Activated T-helper 1 cell treated with anti-CD3 and anti-CD28 coated beads, Interleukin-12 subunit alpha, Interleukin-12 subunit beta, Interleukin-2, Interleukin-4 antibody, amounts not matched to agents 30 ng/mL and 10 ng/mL and 1 ng/mL, durations not matched to agents 14 hours and 24 hours and 36 hours (primary cell): Measurements from ENCODE around the gene FAM217B. TPM values are rescaled to one million over a fixed set of nuclear protein-coding genes. Genes with fewer than 3 reads are reported as not detected.
A peak's percentile ranks its signal among the peaks of the same experiment; 100 is the strongest.

ENCODE experiments used
- DNase-seq: peaks from one replicate; pipeline ENCODE4 v3.0.0; 2021; ENCODE audit warnings: low spot score
- H3K27ac Mint-ChIP-seq: one replicate; pipeline ENCODE4 v1.8.0; 2021; ENCODE audit warnings: mild to moderate bottlenecking, mixed read lengths
- H3K27me3 Mint-ChIP-seq: one replicate; pipeline ENCODE4 v1.8.0; 2022; ENCODE audit warnings: mild to moderate bottlenecking, moderate library complexity, mixed read lengths; ENCODE audit not compliant: insufficient read depth
- H3K36me3 Mint-ChIP-seq: one replicate; pipeline ENCODE4 v1.8.0; 2021; ENCODE audit warnings: low read depth, mixed read lengths
- H3K4me1 Mint-ChIP-seq: one replicate; pipeline ENCODE4 v1.8.0; 2021; ENCODE audit warnings: low read depth, mixed read lengths
- H3K4me3 Mint-ChIP-seq: one replicate; pipeline ENCODE4 v1.8.0; 2021; ENCODE audit warnings: mild to moderate bottlenecking, moderate library complexity, mixed read lengths
- H3K9me3 Mint-ChIP-seq: one replicate; pipeline ENCODE4 v1.8.0; 2021; ENCODE audit warnings: mixed read lengths
- intact Hi-C: fragments of 100-400 bp; cut with micrococcal nuclease; formaldehyde crosslinking; loops from one replicate; pipeline ENCODE4 v1.15.1; 2024
- total RNA-seq: library from RNA; stranded (reverse); gene quantifications from 2 replicates; pipeline ENCODE4 v1.2.3, GENCODE V29; 2022

Gene FAM217B, protein sequence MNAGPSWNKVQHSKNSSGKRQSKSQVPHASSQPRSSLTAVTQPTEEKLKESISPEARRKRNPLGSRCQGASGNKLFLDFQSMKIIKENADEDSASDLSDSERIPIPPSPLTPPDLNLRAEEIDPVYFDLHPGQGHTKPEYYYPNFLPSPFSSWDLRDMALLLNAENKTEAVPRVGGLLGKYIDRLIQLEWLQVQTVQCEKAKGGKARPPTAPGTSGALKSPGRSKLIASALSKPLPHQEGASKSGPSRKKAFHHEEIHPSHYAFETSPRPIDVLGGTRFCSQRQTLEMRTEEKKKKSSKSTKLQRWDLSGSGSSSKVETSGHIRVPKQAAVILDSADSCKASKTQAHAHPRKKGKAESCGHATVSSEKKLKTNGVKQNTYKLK
- total RNA-seq, result 33.9 and 35.6 TPM in 2 replicates

DNA sequence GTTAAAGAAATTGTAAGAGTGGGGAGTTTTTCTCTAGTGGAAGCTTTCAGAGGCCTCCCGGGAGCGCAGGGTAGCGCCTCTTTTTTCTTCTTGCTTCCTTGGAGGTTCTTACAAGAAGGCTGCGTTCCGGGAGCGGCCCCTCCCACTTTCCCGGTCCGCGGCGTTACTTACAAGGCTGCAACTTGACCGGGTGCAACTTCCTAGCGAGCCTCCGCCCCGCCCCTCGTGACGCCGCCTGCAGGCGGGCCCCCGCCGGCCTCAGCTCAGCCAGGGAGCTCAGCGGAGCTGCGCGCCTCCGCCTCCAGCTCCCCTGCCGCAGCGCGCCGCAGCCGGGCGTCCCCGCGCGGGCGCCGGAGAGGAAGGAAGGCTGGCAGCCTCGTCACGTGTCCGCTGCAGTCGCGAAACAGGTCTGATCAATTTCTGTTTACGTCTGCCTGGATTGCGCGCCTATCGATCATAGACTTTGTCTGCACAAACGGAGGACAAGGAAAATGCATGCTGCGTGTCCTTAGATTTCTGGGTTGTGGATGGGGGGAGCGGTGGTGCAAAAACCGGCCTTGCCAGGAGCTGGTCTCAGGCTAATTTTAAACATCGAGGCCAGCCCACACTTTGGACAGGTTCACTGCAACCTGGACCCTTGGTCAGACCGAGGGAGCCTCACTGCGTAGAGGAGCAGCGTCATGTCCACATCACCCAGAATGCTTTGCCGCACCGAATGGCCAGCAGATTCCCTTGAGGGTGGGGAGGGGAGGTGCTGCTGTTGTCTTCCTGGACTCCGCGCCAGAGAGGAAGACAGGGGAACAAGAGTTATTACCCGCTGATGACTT, at the start of gene FAM217B, which contains the start of gene PPP1R3D:
TSS of gene FAM217B (plus strand) at position 261 of the 827 bp plus-strand sequence. CDS start 3,555 bp downstream, outside the sequence.
TSS of gene PPP1R3D (minus strand) at position 177 of the 827 bp plus-strand sequence. CDS start 374 bp downstream, outside the sequence.
- Mint-ChIP-seq H3K4me1 (peaks cover 48% of the 10 kb centered on the region), H3K27me3 (no peaks in the 10 kb centered on the region), H3K9me3 (no peaks in the 10 kb centered on the region), H3K36me3 (peaks cover 27% of the 10 kb centered on the region), H3K27ac (peak within 1 kb of the TSS; percentile 99), H3K4me3 (peak within 1 kb of the TSS; percentile 98)
- intact Hi-C loops, result loop anchor here (1.0 to 5.0 kb wide), 4 partner anchors 8 to 1288 kb away; partner anchors contain the start of gene STX16
- peak; percentile 92 for DNase-seq

DNA sequence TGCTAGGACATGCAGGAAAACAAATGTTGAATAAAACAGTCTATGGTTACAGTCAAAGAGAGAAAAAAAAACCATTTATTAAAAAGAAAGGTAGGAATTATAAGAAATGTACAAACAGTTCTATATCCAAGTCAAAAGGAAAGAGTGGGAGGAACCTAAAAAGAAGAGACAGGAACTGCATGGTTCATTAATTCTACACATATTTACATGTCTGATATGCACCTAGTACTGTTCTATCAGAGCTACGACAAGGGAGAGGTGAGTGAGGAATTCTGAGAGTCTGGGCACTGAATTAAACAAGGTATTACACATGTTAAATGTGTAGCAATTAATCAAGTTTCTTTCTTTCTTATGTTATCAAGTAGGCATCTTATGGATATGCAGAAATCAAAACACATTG, 48.6 kb upstream of the FAM217B start:
- H3K4me1 Mint-ChIP-seq, result no peaks in the 10 kb centered on the region
- no peak for DNase-seq
- no peaks in the 10 kb centered on the region for H3K36me3 Mint-ChIP-seq
- intact Hi-C loops, result no loop called here
- peaks cover 7% of the 10 kb centered on the region for H3K27me3 Mint-ChIP-seq
- no peak overlapping the region for H3K4me3 Mint-ChIP-seq
- no peaks in the 10 kb centered on the region for H3K9me3 Mint-ChIP-seq
- no peak overlapping the region for H3K27ac Mint-ChIP-seq

DNA sequence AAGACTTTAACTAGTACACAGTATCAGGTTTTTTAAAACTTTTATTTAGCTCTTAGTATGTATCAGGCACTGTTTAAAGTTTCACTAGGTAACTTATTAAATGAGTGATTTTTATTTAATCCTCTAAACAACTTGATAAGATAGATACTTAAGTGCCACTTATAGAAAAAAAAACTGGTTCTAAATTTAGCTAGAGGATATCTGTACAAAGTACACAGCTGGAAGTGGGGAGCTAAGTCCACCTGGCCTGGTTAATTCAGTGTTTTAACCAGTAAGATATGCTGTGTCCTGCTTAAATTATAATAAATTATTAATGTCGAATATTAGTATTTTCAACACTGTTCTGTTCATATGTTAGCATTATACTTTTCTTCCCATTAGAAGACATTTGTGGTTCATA, 44.3 kb upstream of the FAM217B start:
- Mint-ChIP-seq H3K4me3 (no peak overlapping the region), H3K4me1 (no peaks in the 10 kb centered on the region), H3K27ac (no peak overlapping the region), H3K36me3 (no peaks in the 10 kb centered on the region), H3K27me3 (peaks cover 3% of the 10 kb centered on the region), H3K9me3 (no peaks in the 10 kb centered on the region)
- no peak for DNase-seq
- intact Hi-C loops, result no loop called here

DNA sequence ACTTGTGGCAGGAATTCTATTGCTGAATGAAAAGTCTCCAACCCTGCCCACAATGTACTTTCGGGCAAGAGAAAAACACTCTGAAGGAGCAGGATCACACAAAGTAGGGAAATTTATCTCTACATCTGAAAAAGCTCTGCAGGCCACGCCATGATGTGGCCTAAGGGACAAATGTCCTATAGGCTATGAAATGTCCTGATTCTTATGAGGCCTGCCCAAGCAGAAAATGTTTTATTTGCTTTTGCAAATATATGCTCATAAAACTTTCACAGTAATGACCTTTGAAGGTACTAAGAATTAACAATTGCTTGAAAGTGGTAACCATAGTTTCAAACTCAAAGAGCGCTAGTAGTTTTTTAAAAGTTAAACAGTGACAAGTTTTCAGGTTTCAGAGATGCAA, 37.7 kb upstream of the FAM217B start:
- no peak for DNase-seq
- Mint-ChIP-seq H3K36me3 (no peaks in the 10 kb centered on the region), H3K27ac (no peak overlapping the region), H3K27me3 (peaks cover 5% of the 10 kb centered on the region), H3K9me3 (no peaks in the 10 kb centered on the region), H3K4me3 (no peak overlapping the region), H3K4me1 (no peaks in the 10 kb centered on the region)
- intact Hi-C loops, result no loop called here

DNA sequence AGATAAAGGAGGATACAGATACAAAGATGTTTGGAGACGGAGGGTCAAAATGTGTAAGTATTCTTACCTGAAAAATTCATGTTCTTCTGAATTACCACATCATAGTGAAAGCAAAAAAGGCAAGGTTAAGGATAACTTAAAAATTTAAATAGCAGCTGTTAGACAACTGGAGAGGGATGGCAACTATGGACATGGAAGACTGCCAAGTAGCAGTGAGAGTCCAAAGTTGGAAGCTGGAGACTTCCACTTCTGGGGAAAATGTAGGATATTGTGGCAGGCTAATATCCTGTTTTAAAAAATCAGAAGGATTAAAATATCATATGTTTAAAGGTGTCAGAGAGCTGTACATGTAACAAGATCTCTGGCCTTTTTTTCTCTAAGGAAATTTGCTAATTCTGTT, 36.6 kb upstream of the FAM217B start:
- DNase-seq, result no peak
- no peaks in the 10 kb centered on the region for H3K36me3 Mint-ChIP-seq

DNA sequence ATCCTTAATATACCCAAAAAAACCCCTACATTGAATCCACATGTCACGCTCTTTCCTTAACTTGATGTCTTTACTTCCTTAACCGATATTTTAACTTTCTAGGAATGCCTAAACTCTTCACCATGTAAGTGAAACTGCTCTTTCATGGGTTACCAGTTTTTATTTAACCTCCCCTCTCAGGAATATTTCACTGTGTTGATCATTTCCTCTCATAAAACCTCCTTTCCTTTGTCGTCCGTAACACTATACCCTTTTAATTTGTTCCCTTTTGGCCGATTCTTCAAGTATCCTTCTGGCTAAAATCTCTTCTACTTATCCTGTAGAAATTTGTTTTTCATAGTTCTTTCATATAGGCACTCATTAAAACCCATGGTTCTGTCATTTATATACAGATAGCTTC, 31.3 kb upstream of the FAM217B start:
- DNase-seq, result no peak
- H3K36me3 Mint-ChIP-seq, result no peaks in the 10 kb centered on the region
- H3K27ac Mint-ChIP-seq, result no peak overlapping the region
- no peak overlapping the region for H3K4me3 Mint-ChIP-seq
- H3K4me1 Mint-ChIP-seq, result peaks cover 5% of the 10 kb centered on the region
- intact Hi-C loops, result no loop called here
- H3K27me3 Mint-ChIP-seq, result peaks cover 3% of the 10 kb centered on the region
- no peaks in the 10 kb centered on the region for H3K9me3 Mint-ChIP-seq

More for the DNA sequence above, 36.6 kb upstream of the FAM217B start:
- Mint-ChIP-seq H3K27ac (no peak overlapping the region), H3K4me1 (no peaks in the 10 kb centered on the region), H3K4me3 (no peak overlapping the region), H3K27me3 (peaks cover 5% of the 10 kb centered on the region), H3K9me3 (no peaks in the 10 kb centered on the region)
- intact Hi-C loops, result no loop called here

DNA sequence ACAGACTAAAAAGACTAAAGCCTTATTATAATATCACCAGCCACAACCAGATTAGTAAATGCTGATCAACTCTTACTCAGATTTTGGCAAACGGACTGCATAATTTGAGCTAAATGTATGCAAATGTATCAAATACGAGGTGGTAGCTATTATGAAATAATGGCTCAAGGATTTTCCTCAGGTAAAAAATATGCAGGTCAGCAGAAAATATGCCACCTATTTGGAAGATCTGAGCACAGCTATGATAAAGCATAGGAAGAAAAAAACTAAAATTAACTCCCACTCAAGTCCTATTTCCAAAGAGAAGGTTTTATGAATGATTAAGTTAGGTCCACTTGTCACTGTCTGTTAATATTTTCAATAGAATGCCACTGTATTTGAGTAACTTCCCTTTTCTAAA, 29.1 kb upstream of the FAM217B start:
- no peak for DNase-seq
- Mint-ChIP-seq H3K36me3 (no peaks in the 10 kb centered on the region), H3K27ac (no peak overlapping the region), H3K27me3 (peaks cover 3% of the 10 kb centered on the region), H3K4me1 (peaks cover 5% of the 10 kb centered on the region), H3K9me3 (no peaks in the 10 kb centered on the region), H3K4me3 (no peak overlapping the region)
- intact Hi-C loops, result no loop called here

DNA sequence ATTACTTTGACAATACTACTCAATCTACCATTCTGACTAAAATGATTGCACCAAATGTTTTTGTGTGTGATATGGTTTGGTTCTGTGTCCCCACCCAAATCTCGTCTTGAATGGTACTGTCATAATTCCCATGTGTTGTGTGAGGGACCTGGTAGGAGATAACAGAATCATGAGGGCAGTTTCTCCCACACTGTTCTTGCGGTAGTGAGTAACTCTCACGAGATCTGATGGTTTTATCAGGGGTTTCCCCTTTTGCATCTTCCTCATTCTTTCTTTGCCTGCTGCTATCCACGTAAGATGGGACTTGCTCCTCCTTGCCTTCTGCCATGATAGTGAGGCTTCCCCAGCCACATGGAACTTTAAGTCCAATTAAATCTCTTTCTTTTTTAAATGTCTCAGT, 27.6 kb upstream of the FAM217B start:
- DNase-seq, result no peak
- intact Hi-C loops, result no loop called here
- no peak overlapping the region for H3K27ac Mint-ChIP-seq
- no peaks in the 10 kb centered on the region for H3K27me3 Mint-ChIP-seq
- no peak overlapping the region for H3K4me3 Mint-ChIP-seq
- no peaks in the 10 kb centered on the region for H3K9me3 Mint-ChIP-seq
- H3K4me1 Mint-ChIP-seq, result peaks cover 5% of the 10 kb centered on the region
- no peaks in the 10 kb centered on the region for H3K36me3 Mint-ChIP-seq

DNA sequence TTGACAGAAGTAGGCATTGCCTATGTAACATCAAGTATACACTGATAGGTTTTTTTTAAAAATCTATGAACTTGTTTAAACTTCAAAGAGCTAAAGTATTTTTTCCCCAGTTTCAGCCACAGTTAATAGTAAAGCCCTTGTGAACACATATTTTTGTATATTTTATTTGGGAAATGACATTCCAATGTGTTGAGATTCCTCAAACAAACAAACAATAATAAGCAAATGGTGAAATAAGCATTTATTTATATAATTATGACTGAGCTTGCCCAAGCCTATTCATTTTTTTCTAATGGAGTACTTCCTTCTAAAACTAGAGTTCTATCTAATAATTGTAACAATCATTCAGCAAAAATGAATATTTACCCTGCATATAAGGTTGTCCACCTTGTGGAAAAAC, 19.2 kb upstream of the FAM217B start:
- H3K36me3 Mint-ChIP-seq, result no peaks in the 10 kb centered on the region

DNA sequence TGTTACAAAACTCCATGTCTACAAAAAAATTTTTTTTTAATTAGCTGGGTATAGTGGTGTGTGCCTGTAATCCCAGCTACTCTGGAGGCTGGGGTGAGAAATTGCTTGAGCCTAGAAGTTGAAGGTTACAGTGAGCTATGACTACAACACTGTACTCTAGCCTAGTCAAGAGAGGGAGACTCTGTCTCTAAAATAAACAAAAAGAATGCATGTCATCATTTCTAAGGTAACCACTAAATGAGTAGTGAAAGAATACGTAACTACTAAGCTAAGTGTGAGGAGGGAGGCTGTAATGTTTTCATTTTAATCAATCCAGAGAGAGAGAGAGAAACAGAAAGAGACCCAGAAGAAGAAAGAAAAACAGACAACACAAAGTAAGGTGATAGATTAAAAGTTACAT, 16.7 kb upstream of the FAM217B start:
- H3K4me3 Mint-ChIP-seq, result no peak overlapping the region

More for the DNA sequence above, 19.2 kb upstream of the FAM217B start:
- no peaks in the 10 kb centered on the region for H3K4me1 Mint-ChIP-seq
- peaks cover 17% of the 10 kb centered on the region for H3K27me3 Mint-ChIP-seq
- intact Hi-C loops, result no loop called here
- H3K9me3 Mint-ChIP-seq, result no peaks in the 10 kb centered on the region
- no peak for DNase-seq
- no peak overlapping the region for H3K4me3 Mint-ChIP-seq
- no peak overlapping the region for H3K27ac Mint-ChIP-seq

DNA sequence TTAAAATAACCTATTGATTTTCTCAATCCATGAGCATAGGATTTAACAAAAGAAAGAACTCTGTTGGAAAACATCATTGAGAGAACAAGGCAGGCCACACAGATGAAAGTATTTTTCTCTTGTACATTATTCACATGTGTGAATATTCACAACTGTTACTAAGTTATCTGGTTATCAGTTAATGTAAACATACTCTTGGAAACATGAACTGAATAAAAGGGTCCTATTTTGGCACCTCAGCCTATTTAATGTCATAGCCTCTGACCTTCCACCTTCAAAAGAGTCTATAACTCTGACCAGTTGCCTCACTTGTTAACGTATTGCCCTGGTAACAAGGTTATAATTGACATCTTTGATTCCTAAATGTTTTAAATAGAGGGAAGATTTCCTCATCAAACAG, 14.8 kb upstream of the FAM217B start:
- peaks cover 18% of the 10 kb centered on the region for H3K27me3 Mint-ChIP-seq
- H3K36me3 Mint-ChIP-seq, result no peaks in the 10 kb centered on the region
- no peak for DNase-seq
- no peak overlapping the region for H3K4me3 Mint-ChIP-seq
- H3K4me1 Mint-ChIP-seq, result peaks cover 3% of the 10 kb centered on the region
- no peaks in the 10 kb centered on the region for H3K9me3 Mint-ChIP-seq
- H3K27ac Mint-ChIP-seq, result no peak overlapping the region
- intact Hi-C loops, result no loop called here

More for the DNA sequence above, 16.7 kb upstream of the FAM217B start:
- no peaks in the 10 kb centered on the region for H3K4me1 Mint-ChIP-seq
- no peak for DNase-seq
- intact Hi-C loops, result no loop called here
- H3K36me3 Mint-ChIP-seq, result no peaks in the 10 kb centered on the region
- H3K27me3 Mint-ChIP-seq, result peaks cover 17% of the 10 kb centered on the region
- no peaks in the 10 kb centered on the region for H3K9me3 Mint-ChIP-seq
- H3K27ac Mint-ChIP-seq, result no peak overlapping the region

DNA sequence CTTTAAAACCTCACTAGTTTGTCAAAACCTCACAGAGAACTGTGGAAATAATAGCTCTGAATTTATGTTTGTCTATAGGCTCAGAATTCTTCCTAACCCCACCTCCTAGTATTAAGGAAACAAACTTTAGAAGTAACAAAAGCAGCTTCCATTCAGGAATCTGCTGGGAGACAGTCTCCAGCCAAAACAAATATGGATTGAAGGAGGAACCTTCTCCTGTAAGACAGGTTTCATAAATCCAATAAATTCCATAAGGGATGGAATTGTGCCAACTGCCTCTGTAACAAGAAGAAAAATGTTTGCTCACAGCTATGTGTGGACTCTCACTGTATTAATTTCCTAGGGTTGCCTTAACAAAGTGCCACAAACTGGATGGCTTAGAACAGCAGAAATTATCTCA, 14.3 kb upstream of the FAM217B start:
- Mint-ChIP-seq H3K9me3 (no peaks in the 10 kb centered on the region), H3K27me3 (peaks cover 18% of the 10 kb centered on the region), H3K36me3 (no peaks in the 10 kb centered on the region), H3K4me1 (peaks cover 3% of the 10 kb centered on the region), H3K27ac (no peak overlapping the region), H3K4me3 (no peak overlapping the region)
- DNase-seq, result no peak
- intact Hi-C loops, result no loop called here
